Measurements from ENCODE around the gene MYRF. TPM values are rescaled to one million over a fixed set of nuclear protein-coding genes. Genes with fewer than 3 reads are reported as not detected.

Gene MYRF
- total and polyA plus RNA-seq, 2 of the 13 experiments (the other 11 are each of a cell fraction or from before 2014, with no cell fraction given) = 10.2 to 25.9 TPM

- peak; percentile 97 for TF ChIP-seq ZNF687 (CRISPR knock-in tag; IDR thresholded peaks at IDR 0.05)
- no peak for TF ChIP-seq ZNF674 (CRISPR knock-in tag; IDR thresholded peaks at IDR 0.05; ENCODE audit: low read depth)
- peak; percentile 60; the same call in 1 of the 2 replicates for TF ChIP-seq EEA1 (CRISPR knock-in tag; IDR thresholded peaks at IDR 0.05; ENCODE audit: borderline replicate concordance)
- TF ChIP-seq RARA (CRISPR knock-in tag; IDR thresholded peaks at IDR 0.05) = 0 out of 2 replicates have a peak, but pooled peaks have one; percentile 30
- TF ChIP-seq ZNF136 (CRISPR knock-in tag; IDR thresholded peaks at IDR 0.05; ENCODE audit: low read depth) = no peak
- TF ChIP-seq ZNF710 (CRISPR knock-in tag; IDR thresholded peaks at IDR 0.05; ENCODE audit: borderline replicate concordance) = peak; percentile 92
- 0 out of 2 replicates have a peak, but pooled peaks have one; percentile 68 for TF ChIP-seq ZNF12 (CRISPR knock-in tag; IDR thresholded peaks at IDR 0.05)
- peak; percentile 92; the same call in 1 of the 2 replicates for TF ChIP-seq AKAP8 (CRISPR knock-in tag; IDR thresholded peaks at IDR 0.05)
- peak; percentile 89; the same call in 1 of the 2 replicates for TF ChIP-seq YEATS4 (CRISPR knock-in tag; IDR thresholded peaks at IDR 0.05; ENCODE audit: borderline replicate concordance)
- TF ChIP-seq PAXIP1 (CRISPR knock-in tag; conservative IDR thresholded peaks at IDR 0.05) = peak; percentile 65
- peak; percentile 29; the same call in 1 of the 2 replicates for TF ChIP-seq ZNF17 (CRISPR knock-in tag; IDR thresholded peaks at IDR 0.05)
- TF ChIP-seq ZNF276 (CRISPR knock-in tag; IDR thresholded peaks at IDR 0.05; ENCODE audit: low read depth) = peak; percentile 97
- no peak; the same call in 1 of the 2 replicates for TF ChIP-seq MTERF4 (CRISPR knock-in tag; IDR thresholded peaks at IDR 0.05)
- no peak for TF ChIP-seq PAF1 (CRISPR knock-in tag; IDR thresholded peaks at IDR 0.05)
- TF ChIP-seq NFYC (CRISPR knock-in tag; IDR thresholded peaks at IDR 0.05) = peak; percentile 79
- peak; percentile 97 for TF ChIP-seq ZNF564 (CRISPR knock-in tag; IDR thresholded peaks at IDR 0.05)
Measured at GRCh38 chr11:61816736-61817455, 64.5 kb downstream of the MYRF start, which contains the start of gene FADS1 (continued).

Measured in HepG2 (cell line).